A549 treated with RU486 at 1 μM for 4 hours (cell line): ENCODE data around the gene PTPRB. TPM values are rescaled to one million over a fixed set of nuclear protein-coding genes. Genes with fewer than 3 reads are reported as not detected.

Experiments
- total RNA-seq: library from RNA; stranded (reverse); fragments of 200-300 nt; extraction: Qiagen RNA extraction; gene quantifications from 5 replicates; pipeline ENCODE4 v1.2.3, GENCODE V29; 2022; ENCODE audit warnings: low read depth

The PTPRB gene
- total RNA-seq = 0.69 to 1.1 TPM (median 0.86 TPM) in 5 replicates

GRCh38 chr12:70637303-70638085, at the start of gene PTPRB:
Gene PTPRB (minus strand): TSS chr12:70637429. CDS start chr12:70637395, 34 bp downstream.

